A549 (cell line): Measurements from ENCODE around the gene GNA12. TPM values are rescaled to one million over a fixed set of nuclear protein-coding genes. Genes with fewer than 3 reads are reported as not detected.

Experiments used
- ATAC-seq, 2 experiments: fragments of 200-7000 bp in 1 of 2; fragments of >200 bp in 1 of 2; cut with Nextera tagmentation in 1 of 2; cut with Tn5 transposase in 1 of 2; 3 replicates each; pipeline versions ENCODE4 v1.8.0 to v1.9.1; 2018 to 2020; ENCODE audit warnings: mild to moderate bottlenecking in 1 of 2, moderate library complexity in 1 of 2
- CTCF ChIA-PET: fragments of 300-600 bp; sonication (Branson Sonifier 250); formaldehyde crosslinking; extraction: SDS; loops from one replicate; lab custom pipeline; 2021; ENCODE audit warnings: antibody characterized with exemption, inconsistent platforms; lab: Yijun Ruan, JAX
- POLR2A ChIA-PET: fragments of 350-600 bp; formaldehyde crosslinking; extraction: SDS; loops from one replicate; lab custom pipeline; 2021; ENCODE audit warnings: antibody characterized with exemption, inconsistent platforms; lab: Yijun Ruan, JAX
- DNase-seq, 2 experiments: peaks; one replicate each; pipeline versions ENCODE4 v3.0.0 to v3.0.0-alpha.2; 2011 to 2016; ENCODE audit warnings: low read depth in 1 of 2, low spot score in 1 of 2
- FAIRE-seq: peaks from 2 replicates; lab custom pipeline; 2011; peaks lifted over from hg19 to GRCh38; lab: Jason Lieb, UNC
- H3K27ac ChIP-seq, 2 experiments: fragments of >200 bp; sonication (Bioruptor Twin); formaldehyde crosslinking; 3 replicates each; pipeline ENCODE4 v1.5.1; 2016 to 2017
- H3K4me1 ChIP-seq: fragments of >200 bp; sonication (Bioruptor Twin); formaldehyde crosslinking; 3 replicates; pipeline ENCODE4 v1.6.1; 2016
- H3K4me2 ChIP-seq: fragments of >200 bp; sonication (Bioruptor Twin); formaldehyde crosslinking; 3 replicates; pipeline ENCODE4 v1.6.1; 2016
- H3K4me3 ChIP-seq: fragments of >200 bp; sonication (Bioruptor Twin); formaldehyde crosslinking; 3 replicates; pipeline ENCODE4 v1.5.1; 2016
- H3K9me3 ChIP-seq: fragments of >200 bp; sonication (Bioruptor Twin); formaldehyde crosslinking; 3 replicates; pipeline ENCODE4 v1.6.1; 2016
- BHLHE40 ChIP-seq: IDR thresholded peaks from 2 replicates; pipeline ENCODE4 v1.6.1; 2012; ENCODE audit warnings: low read depth, low read length, inconsistent platforms
- CBX8 ChIP-seq: fragments of 200-600 bp; sonication (generic); IDR thresholded peaks from 2 replicates; pipeline ENCODE4 v1.6.1; 2016
- CEBPB ChIP-seq, 2 experiments: fragments of >200 bp in 1 of 2; sonication (Bioruptor Twin) in 1 of 2; formaldehyde crosslinking in 1 of 2; IDR thresholded peaks; 2 replicates each; pipeline ENCODE4 v1.6.1; 2012 to 2016
- CHD2 ChIP-seq: fragments of 150-350 bp; IDR thresholded peaks from 2 replicates; pipeline ENCODE4 v1.6.1; 2014; ENCODE audit warnings: low read length; ENCODE audit not compliant: partially characterized antibody
- CHD4 ChIP-seq: fragments of 200-600 bp; sonication (generic); IDR thresholded peaks from 2 replicates; pipeline ENCODE4 v1.6.1; 2016; ENCODE audit warnings: antibody characterized with exemption, mild to moderate bottlenecking, borderline replicate concordance
- EHF ChIP-seq: fragments of 250-450 bp; sonication (Bioruptor Pico); IDR thresholded peaks from 2 replicates; pipeline ENCODE4 v1.5.0; 2020; ENCODE audit warnings: mild to moderate bottlenecking
- FOSL2 ChIP-seq, 2 experiments: fragments of 450-650 bp in 1 of 2; fragments of >200 bp in 1 of 2; sonication (Bioruptor Twin) in 1 of 2; formaldehyde crosslinking; IDR thresholded peaks; 2 replicates each; pipeline versions ENCODE4 v1.5.0 to v1.6.1; 2016 to 2020; ENCODE audit warnings: mild to moderate bottlenecking in 1 of 2, moderate library complexity in 1 of 2
- FOXS1 ChIP-seq: fragments of 250-450 bp; sonication (Bioruptor Pico); IDR thresholded peaks from 2 replicates; pipeline ENCODE4 v1.5.0; 2020; ENCODE audit warnings: mild to moderate bottlenecking, moderate library complexity
- GATA3 ChIP-seq: IDR thresholded peaks from 2 replicates; pipeline ENCODE4 v1.6.1; 2012; ENCODE audit warnings: borderline replicate concordance
- HOXA7 ChIP-seq: fragments of 250-450 bp; sonication (Bioruptor Pico); IDR thresholded peaks from 2 replicates; pipeline ENCODE4 v1.5.0; 2020; ENCODE audit warnings: mild to moderate bottlenecking, moderate library complexity
- JUN ChIP-seq, 2 experiments: fragments of >200 bp; sonication (Bioruptor Twin); formaldehyde crosslinking; IDR thresholded peaks; 2 replicates in 1 of 2; 3 replicates in 1 of 2; pipeline ENCODE4 v1.6.1; 2016 to 2017
- KDM1A ChIP-seq: fragments of 200-600 bp; sonication (generic); IDR thresholded peaks from 2 replicates; pipeline ENCODE4 v1.6.1; 2016; ENCODE audit warnings: low read depth, mild to moderate bottlenecking
- KDM5A ChIP-seq: fragments of 200-600 bp; sonication (generic); IDR thresholded peaks from 2 replicates; pipeline ENCODE4 v1.6.1; 2016; ENCODE audit warnings: antibody characterized with exemption, mild to moderate bottlenecking
- MYC ChIP-seq: IDR thresholded peaks from 2 replicates; pipeline ENCODE4 v1.6.1; 2012; ENCODE audit warnings: mild to moderate bottlenecking, inconsistent platforms, low read length, improper control_type of control experiment, borderline replicate concordance
- NR3C1 ChIP-seq: fragments of >200 bp; sonication (Bioruptor Twin); formaldehyde crosslinking; IDR thresholded peaks from 3 replicates; pipeline ENCODE4 v1.6.1; 2017
- PHF8 ChIP-seq: fragments of 200-600 bp; sonication (generic); IDR thresholded peaks from 2 replicates; pipeline ENCODE4 v1.6.1; 2016; ENCODE audit warnings: low read depth, mild to moderate bottlenecking, antibody characterized with exemption, moderate library complexity, borderline replicate concordance
- POLR2AphosphoS2 ChIP-seq: conservative IDR thresholded peaks from 2 replicates; pipeline ENCODE4 v1.6.1; 2012; ENCODE audit warnings: low read length, improper control_type of control experiment, inconsistent platforms
- RARB ChIP-seq: fragments of 250-450 bp; sonication (Bioruptor Pico); IDR thresholded peaks from 2 replicates; pipeline ENCODE4 v1.8.0; 2021; ENCODE audit warnings: mild to moderate bottlenecking, moderate library complexity
- SREBF2 ChIP-seq: fragments of 450-650 bp; IDR thresholded peaks from 2 replicates; pipeline ENCODE4 v1.6.1; 2014; ENCODE audit warnings: mild to moderate bottlenecking, moderate library complexity
- TP53 ChIP-seq: fragments of 250-450 bp; sonication (Bioruptor Pico); IDR thresholded peaks from 2 replicates; pipeline ENCODE4 v1.5.0; 2021; ENCODE audit warnings: mild to moderate bottlenecking, moderate library complexity
- ZC3H11A ChIP-seq: fragments of 450-650 bp; IDR thresholded peaks from 2 replicates; pipeline ENCODE4 v1.6.1; 2014; ENCODE audit warnings: antibody characterized with exemption, mild to moderate bottlenecking
- ZSCAN20 ChIP-seq: fragments of 250-450 bp; sonication (Bioruptor Pico); IDR thresholded peaks from 2 replicates; pipeline ENCODE4 v1.8.0; 2022; ENCODE audit warnings: mild to moderate bottlenecking, moderate library complexity
- WGBS: methylation state at CpG from one replicate; pipeline ENCODE4 v1.1.6; 2017; ENCODE audit errors: missing lambda C conversion rate; 5-methylcytosine and 5-hydroxymethylcytosine counted together
- polyA plus RNA-seq, 4 experiments: library from polyadenylated mRNA; depleted of rRNA in 3 of 4; stranded (reverse); fragments of >200 nt; fragmentation: RNase III in 1 of 4; extraction: RNeasy Plus Mini Kit Qiagen cat#74134 plus additional on column Dnase treatment in 1 of 4; gene quantifications; 2 replicates in 3 of 4; 3 replicates in 1 of 4; pipeline ENCODE4 v1.2.3, GENCODE V29; 2011 to 2017
- TF ChIP-seq, protein P1 (sequence below): fragments of >200 bp; sonication (Bioruptor Twin); formaldehyde crosslinking; IDR thresholded peaks from 2 replicates; pipeline ENCODE4 v1.6.1; 2016
- TF ChIP-seq, protein P2 (sequence below): fragments of 200-600 bp; sonication (generic); IDR thresholded peaks from 2 replicates; pipeline ENCODE4 v1.6.1; 2016; ENCODE audit warnings: antibody characterized with exemption, mild to moderate bottlenecking, moderate library complexity
- TF ChIP-seq, protein P3 (sequence below): IDR thresholded peaks from 2 replicates; pipeline ENCODE4 v1.6.1; 2012
- TF ChIP-seq, protein P4 (sequence below): IDR thresholded peaks from 2 replicates; pipeline ENCODE4 v1.6.1; 2012
- TF ChIP-seq, protein P5 (sequence below): IDR thresholded peaks from 2 replicates; pipeline ENCODE4 v1.6.1; 2012; ENCODE audit warnings: low read depth, borderline replicate concordance

GNA12 gene
- polyA plus RNA-seq, 2 of the 4 experiments (the other 2 are of a cell fraction): 33.0 to 43.7 TPM

DNA sequence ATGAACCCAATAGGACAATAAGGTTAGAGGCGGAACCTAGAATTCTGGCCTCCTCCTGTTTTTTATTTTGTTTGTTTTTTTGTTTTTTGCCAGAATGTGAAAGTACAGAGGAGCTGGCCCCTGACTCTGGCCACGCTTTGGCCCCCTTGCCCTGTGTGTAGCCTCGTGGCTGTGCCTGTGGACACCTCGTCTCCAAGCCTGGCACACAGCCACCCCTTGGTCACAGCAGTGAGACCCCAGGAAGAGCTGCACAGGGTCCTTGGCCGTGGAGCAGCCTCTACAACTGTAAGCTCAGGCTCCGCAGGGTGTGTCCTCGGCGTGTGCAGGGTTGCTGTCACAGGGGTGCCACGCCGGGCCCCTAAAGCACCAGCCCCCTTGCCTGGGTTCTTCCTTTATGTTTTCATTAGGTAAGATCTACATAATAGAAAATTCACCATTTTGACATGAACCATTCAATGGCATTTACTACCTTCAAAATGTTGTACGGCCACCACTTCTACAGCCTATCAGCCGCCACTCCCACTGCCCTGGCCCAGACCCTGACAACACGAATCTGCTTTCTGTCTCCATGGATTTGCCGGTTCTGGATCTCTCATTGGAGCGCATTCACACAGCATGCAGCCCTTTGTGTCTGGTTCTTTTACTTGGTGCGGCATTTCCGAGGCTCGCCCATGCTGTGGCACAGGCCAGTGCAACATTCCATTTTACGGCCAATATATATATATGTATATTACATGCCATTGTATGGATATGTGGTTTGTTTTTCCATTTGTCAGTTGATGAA, 105.2 kb downstream of the GNA12 start:
- WGBS: 90% methylated on average over 17 of the region's 19 CpGs
- FAIRE-seq (no peak), DNase-seq (no peak), ATAC-seq (no peak)
- H3K9me3 ChIP-seq: no peaks in the 10 kb centered on the region
- CTCF ChIA-PET: interaction anchor here (0.6 to 2.3 kb wide), 6 partner anchors 12 to 237 kb away, joined by 3 to 11 read pairs (median 4); no protein-coding TSS in a partner anchor
- H3K4me1 ChIP-seq: no peaks in the 10 kb centered on the region
- H3K4me3 ChIP-seq: no peak overlapping the region
- H3K27ac ChIP-seq: no peak overlapping the region
- POLR2A ChIA-PET: no interaction called here
- no peak overlapping the region for H3K4me2 ChIP-seq
- TF ChIP-seq, protein P1, sequence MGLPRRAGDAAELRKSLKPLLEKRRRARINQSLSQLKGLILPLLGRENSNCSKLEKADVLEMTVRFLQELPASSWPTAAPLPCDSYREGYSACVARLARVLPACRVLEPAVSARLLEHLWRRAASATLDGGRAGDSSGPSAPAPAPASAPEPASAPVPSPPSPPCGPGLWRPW: no peak
- no peak for TF ChIP-seq JUN (IDR thresholded peaks at IDR 0.05)
- TF ChIP-seq, protein P2, sequence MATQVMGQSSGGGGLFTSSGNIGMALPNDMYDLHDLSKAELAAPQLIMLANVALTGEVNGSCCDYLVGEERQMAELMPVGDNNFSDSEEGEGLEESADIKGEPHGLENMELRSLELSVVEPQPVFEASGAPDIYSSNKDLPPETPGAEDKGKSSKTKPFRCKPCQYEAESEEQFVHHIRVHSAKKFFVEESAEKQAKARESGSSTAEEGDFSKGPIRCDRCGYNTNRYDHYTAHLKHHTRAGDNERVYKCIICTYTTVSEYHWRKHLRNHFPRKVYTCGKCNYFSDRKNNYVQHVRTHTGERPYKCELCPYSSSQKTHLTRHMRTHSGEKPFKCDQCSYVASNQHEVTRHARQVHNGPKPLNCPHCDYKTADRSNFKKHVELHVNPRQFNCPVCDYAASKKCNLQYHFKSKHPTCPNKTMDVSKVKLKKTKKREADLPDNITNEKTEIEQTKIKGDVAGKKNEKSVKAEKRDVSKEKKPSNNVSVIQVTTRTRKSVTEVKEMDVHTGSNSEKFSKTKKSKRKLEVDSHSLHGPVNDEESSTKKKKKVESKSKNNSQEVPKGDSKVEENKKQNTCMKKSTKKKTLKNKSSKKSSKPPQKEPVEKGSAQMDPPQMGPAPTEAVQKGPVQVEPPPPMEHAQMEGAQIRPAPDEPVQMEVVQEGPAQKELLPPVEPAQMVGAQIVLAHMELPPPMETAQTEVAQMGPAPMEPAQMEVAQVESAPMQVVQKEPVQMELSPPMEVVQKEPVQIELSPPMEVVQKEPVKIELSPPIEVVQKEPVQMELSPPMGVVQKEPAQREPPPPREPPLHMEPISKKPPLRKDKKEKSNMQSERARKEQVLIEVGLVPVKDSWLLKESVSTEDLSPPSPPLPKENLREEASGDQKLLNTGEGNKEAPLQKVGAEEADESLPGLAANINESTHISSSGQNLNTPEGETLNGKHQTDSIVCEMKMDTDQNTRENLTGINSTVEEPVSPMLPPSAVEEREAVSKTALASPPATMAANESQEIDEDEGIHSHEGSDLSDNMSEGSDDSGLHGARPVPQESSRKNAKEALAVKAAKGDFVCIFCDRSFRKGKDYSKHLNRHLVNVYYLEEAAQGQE: no peak
- no peak for TF ChIP-seq CHD2
- no peak for TF ChIP-seq MYC
- TF ChIP-seq, protein P3, sequence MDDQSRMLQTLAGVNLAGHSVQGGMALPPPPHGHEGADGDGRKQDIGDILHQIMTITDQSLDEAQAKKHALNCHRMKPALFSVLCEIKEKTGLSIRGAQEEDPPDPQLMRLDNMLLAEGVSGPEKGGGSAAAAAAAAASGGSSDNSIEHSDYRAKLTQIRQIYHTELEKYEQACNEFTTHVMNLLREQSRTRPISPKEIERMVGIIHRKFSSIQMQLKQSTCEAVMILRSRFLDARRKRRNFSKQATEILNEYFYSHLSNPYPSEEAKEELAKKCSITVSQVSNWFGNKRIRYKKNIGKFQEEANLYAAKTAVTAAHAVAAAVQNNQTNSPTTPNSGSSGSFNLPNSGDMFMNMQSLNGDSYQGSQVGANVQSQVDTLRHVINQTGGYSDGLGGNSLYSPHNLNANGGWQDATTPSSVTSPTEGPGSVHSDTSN: no peak
- no peak for TF ChIP-seq ZC3H11A
- no peak for TF ChIP-seq FOXS1 (CRISPR knock-in tag)
- no peak for TF ChIP-seq HOXA7 (CRISPR knock-in tag)
- TF ChIP-seq RARB (CRISPR knock-in tag): no peak
- no peak for TF ChIP-seq GATA3
- TF ChIP-seq SREBF2: no peak
- TF ChIP-seq, protein P4, sequence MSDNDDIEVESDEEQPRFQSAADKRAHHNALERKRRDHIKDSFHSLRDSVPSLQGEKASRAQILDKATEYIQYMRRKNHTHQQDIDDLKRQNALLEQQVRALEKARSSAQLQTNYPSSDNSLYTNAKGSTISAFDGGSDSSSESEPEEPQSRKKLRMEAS: no peak
- TF ChIP-seq NR3C1: no peak
- TF ChIP-seq POLR2AphosphoS2: no peak
- no peak for TF ChIP-seq ZSCAN20
- TF ChIP-seq CEBPB (IDR thresholded peaks at IDR 0.05): no peak

DNA sequence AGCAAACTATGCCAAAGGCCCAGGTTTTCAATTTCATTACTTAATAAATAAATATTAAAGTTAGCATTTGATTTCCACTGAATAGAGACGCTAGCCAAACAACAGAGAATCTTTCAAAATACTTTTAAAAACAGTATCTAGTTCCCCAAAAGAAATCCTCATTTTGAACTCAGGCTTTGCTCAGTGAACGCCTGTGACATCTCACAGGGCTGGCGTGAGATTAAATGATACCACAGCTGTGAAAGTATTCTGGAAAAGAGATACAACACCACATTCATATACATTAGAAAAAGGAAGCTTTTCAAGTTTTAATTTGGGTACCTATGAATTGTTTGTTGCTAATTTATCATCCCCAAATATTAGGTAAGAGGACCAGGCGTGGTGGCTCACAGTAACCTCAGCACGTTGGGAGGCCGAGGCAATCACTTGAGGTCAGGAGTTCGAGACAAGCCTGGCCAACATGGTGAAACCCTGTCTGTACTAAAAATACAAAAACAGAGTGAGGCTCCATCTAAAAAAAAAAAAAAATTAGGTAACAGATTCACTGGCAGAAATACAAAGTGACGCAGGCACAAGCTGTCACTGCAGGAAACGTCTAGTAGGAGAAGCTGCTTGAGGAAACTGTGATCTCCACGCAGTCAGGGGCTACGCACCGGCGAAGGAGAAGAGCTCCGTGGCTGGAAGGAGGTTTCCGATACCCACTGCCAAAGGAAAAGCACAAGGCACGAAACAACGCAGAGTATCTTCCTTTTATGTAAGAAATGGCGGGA, 106.2 kb downstream of the GNA12 start:
- Histone ChIP-seq H3K27ac (no peak overlapping the region), H3K9me3 (no peaks in the 10 kb centered on the region), H3K4me1 (no peaks in the 10 kb centered on the region), H3K4me3 (no peak overlapping the region), H3K4me2 (no peak overlapping the region)
- POLR2A ChIA-PET: no interaction called here
- no peak for ATAC-seq
- FAIRE-seq: no peak
- DNase-seq: no peak
- whole genome bisulfite sequencing: 86% methylated on average over 18 of the region's 18 CpGs
- CTCF ChIA-PET: interaction anchor here (0.6 to 2.3 kb wide), 5 partner anchors 19 to 236 kb away, joined by 3 to 11 read pairs (median 4); no protein-coding TSS in a partner anchor
- TF ChIP-seq BHLHE40 (no peak), KDM5A (no peak), PHF8 (no peak), CBX8 (no peak), RARB (CRISPR knock-in tag) (no peak), FOXS1 (CRISPR knock-in tag) (no peak), KDM1A (no peak), EHF (CRISPR knock-in tag) (no peak), FOSL2 (IDR thresholded peaks at IDR 0.05) (no peak), FOSL2 (CRISPR knock-in tag; IDR thresholded peaks at IDR 0.05) (no peak), CEBPB (IDR thresholded peaks at IDR 0.05) (no peak), TP53 (CRISPR knock-in tag) (no peak), CHD4 (no peak)
- TF ChIP-seq, protein P5, sequence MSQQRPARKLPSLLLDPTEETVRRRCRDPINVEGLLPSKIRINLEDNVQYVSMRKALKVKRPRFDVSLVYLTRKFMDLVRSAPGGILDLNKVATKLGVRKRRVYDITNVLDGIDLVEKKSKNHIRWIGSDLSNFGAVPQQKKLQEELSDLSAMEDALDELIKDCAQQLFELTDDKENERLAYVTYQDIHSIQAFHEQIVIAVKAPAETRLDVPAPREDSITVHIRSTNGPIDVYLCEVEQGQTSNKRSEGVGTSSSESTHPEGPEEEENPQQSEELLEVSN: no peak
- TF ChIP-seq, protein P2: no peak
